ENCODE results near the gene CD8B2. TPM values are rescaled to one million over a fixed set of nuclear protein-coding genes. Genes with fewer than 3 reads are reported as not detected.
"Not testable (repeated sequence)": the region's sequence is repeated elsewhere in the genome, so short reads cannot be mapped to it uniquely, and the experiment has no call there.

CD8B2 gene
- total RNA-seq, result under 1 TPM; 0.28 to 0.40 TPM
- polyA plus RNA-seq (ENCODE audit: insufficient read length in 2 of 2), result under 1 TPM; 0.59 to 0.89 TPM
- long read RNA-seq, donor 1, result 0 reads
- long read RNA-seq, donor 2, result 0 reads
- long read RNA-seq, donor 3, full-length matches to known transcripts, result 1 of 1 reads
- long read RNA-seq, donor 3, partial matches to known transcripts, result 0 of 1 reads
- long read RNA-seq, donor 3, other reads (novel, unspliced or antisense), result 0 of 1 reads
- long read RNA-seq, donor 4, full-length matches to known transcripts, result 1 of 1 reads
- long read RNA-seq, donor 4, partial matches to known transcripts, result 0 of 1 reads
- long read RNA-seq, donor 4, other reads (novel, unspliced or antisense), result 0 of 1 reads

- H3K27ac ChIP-seq (ENCODE audit: low read depth, low read length); H3K4me1 ChIP-seq (ENCODE audit: control insufficient read depth, insufficient read depth, low read length); H3K9me3 ChIP-seq (ENCODE audit: control insufficient read depth, insufficient read depth, low read length); H3K36me3 ChIP-seq (ENCODE audit: control insufficient read depth, insufficient read depth, low read length); DNase-seq (ENCODE audit: low read depth in 4 of 6, low spot score in 6 of 6); H3K4me3 ChIP-seq (ENCODE audit: low read depth, low read length): not testable (repeated sequence)
- peaks cover 14% of the 10 kb centered on the region for H3K27me3 ChIP-seq (ENCODE audit: control insufficient read depth, insufficient read depth, low read length)
- 0% methylated on average over 3 of the region's 39 CpGs for WGBS (ENCODE audit: insufficient coverage)
Measured at GRCh38 chr2:106486551-106487385, at the start of gene CD8B2. Gene CD8B2 (plus strand): TSS chr2:106487364. CDS start chr2:106487427, 63 bp downstream.

DNA sequence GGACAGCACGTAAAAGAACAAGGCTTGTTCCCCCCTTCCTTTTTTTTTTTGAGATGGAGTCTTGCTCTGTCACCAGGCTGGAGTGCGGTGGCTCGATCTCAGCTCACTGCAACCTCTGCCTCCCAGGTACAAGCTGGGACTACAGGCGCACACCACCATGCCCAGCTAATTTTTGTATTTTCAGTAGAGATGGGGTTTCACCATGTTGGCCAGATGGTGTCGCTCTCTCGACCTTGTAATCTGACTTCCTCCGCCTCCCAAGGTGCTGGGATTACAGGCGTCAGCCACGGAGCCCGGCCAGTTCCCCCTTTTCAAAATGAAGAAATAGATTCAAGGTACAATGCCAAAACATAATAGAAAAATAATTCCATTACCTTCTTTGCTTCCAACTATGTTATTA lies 25.3 kb upstream of the CD8B2 start:
- H3K27me3 ChIP-seq (ENCODE audit: control insufficient read depth, insufficient read depth, low read length); H3K4me3 ChIP-seq (ENCODE audit: low read depth, low read length); H3K4me1 ChIP-seq (ENCODE audit: control insufficient read depth, insufficient read depth, low read length); DNase-seq (ENCODE audit: low read depth in 4 of 6, low spot score in 6 of 6); H3K27ac ChIP-seq (ENCODE audit: low read depth, low read length); H3K9me3 ChIP-seq (ENCODE audit: control insufficient read depth, insufficient read depth, low read length); H3K36me3 ChIP-seq (ENCODE audit: control insufficient read depth, insufficient read depth, low read length): not testable (repeated sequence)
- 100% methylated on average over 1 of the region's 10 CpGs for WGBS (ENCODE audit: insufficient coverage)

DNA sequence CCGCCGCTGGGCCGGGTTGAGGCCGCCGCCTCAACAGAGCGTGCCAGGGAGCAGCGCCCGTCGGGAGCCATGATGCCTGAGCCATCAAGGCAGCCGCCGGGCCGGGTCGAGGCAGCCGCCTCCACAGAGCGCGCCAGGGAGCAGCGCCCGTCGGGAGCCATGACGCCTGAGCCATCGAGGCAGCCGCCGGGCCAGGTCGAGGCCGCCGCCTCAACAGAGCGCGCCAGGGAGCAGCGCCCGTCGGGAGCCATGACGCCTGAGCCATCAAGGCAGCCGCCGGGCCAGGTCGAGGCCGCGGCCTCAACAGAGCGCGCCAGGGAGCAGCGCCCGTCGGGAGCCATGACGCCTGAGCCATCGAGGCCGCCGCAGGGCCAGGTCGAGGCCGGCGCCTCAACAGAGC lies 19.6 kb upstream of the CD8B2 start:
- 92% methylated on average over 44 of the region's 49 CpGs for WGBS (ENCODE audit: insufficient coverage)
- H3K4me1 ChIP-seq (ENCODE audit: control insufficient read depth, insufficient read depth, low read length); H3K9me3 ChIP-seq (ENCODE audit: control insufficient read depth, insufficient read depth, low read length); DNase-seq (ENCODE audit: low read depth in 4 of 6, low spot score in 6 of 6); H3K27ac ChIP-seq (ENCODE audit: low read depth, low read length); H3K27me3 ChIP-seq (ENCODE audit: control insufficient read depth, insufficient read depth, low read length); H3K4me3 ChIP-seq (ENCODE audit: low read depth, low read length); H3K36me3 ChIP-seq (ENCODE audit: control insufficient read depth, insufficient read depth, low read length): not testable (repeated sequence)

- H3K4me3 ChIP-seq (ENCODE audit: low read depth, low read length); H3K4me1 ChIP-seq (ENCODE audit: control insufficient read depth, insufficient read depth, low read length); DNase-seq (ENCODE audit: low read depth in 4 of 6, low spot score in 6 of 6); H3K9me3 ChIP-seq (ENCODE audit: control insufficient read depth, insufficient read depth, low read length); H3K36me3 ChIP-seq (ENCODE audit: control insufficient read depth, insufficient read depth, low read length); H3K27me3 ChIP-seq (ENCODE audit: control insufficient read depth, insufficient read depth, low read length); H3K27ac ChIP-seq (ENCODE audit: low read depth, low read length): not testable (repeated sequence)
- WGBS (ENCODE audit: insufficient coverage), result 94% methylated on average over 38 of the region's 45 CpGs
Measured at GRCh38 chr2:106468107-106468506, 19.1 kb upstream of the CD8B2 start, which contains the start of gene RGPD3. Gene RGPD3 (minus strand): TSS chr2:106468413. CDS start chr2:106468288, 125 bp downstream.

DNA sequence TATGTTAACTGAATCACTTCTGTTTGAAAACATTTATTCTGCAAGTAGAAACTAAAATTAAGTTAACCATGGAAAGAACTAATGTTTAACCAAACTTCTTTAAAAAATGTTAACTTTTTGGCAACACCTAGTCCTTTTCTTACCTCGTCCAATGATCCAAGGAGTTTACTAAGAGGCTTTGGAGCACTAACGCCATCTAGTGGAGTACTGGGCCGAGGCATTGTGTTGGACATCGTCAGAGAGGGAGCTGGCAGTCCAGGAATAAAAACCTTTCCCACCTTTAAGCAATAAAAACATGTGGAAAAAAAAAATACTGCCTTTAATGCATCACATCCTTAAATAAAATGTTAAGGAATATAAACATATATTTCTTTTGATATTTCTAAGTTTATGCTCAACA lies 16.5 kb upstream of the CD8B2 start:
- H3K27ac ChIP-seq (ENCODE audit: low read depth, low read length); H3K4me3 ChIP-seq (ENCODE audit: low read depth, low read length); DNase-seq (ENCODE audit: low read depth in 4 of 6, low spot score in 6 of 6); H3K4me1 ChIP-seq (ENCODE audit: control insufficient read depth, insufficient read depth, low read length); H3K9me3 ChIP-seq (ENCODE audit: control insufficient read depth, insufficient read depth, low read length); H3K36me3 ChIP-seq (ENCODE audit: control insufficient read depth, insufficient read depth, low read length); H3K27me3 ChIP-seq (ENCODE audit: control insufficient read depth, insufficient read depth, low read length): not testable (repeated sequence)
- WGBS (ENCODE audit: insufficient coverage), result no CpG with 5 or more reads among the region's 4 CpGs

DNA sequence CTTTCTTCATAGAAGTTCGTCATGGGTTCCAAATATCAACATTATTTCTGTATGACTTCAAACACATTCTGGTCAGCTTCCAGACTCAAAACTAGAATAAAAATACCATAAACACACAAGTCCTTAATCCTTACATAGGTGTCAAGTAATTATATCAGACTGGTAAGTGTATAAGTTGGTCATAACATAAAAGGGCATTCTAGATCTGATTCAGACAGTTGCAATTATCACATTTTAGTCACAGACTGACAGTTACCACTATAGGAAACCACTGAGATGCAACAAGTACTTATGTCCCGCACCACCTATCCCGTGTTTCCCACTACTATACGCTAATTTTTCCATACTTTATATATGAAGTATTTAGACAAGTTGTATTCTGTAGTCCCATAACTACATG lies 9.5 kb upstream of the CD8B2 start:
- H3K4me1 ChIP-seq (ENCODE audit: control insufficient read depth, insufficient read depth, low read length); H3K27ac ChIP-seq (ENCODE audit: low read depth, low read length); DNase-seq (ENCODE audit: low read depth in 4 of 6, low spot score in 6 of 6); H3K27me3 ChIP-seq (ENCODE audit: control insufficient read depth, insufficient read depth, low read length); H3K36me3 ChIP-seq (ENCODE audit: control insufficient read depth, insufficient read depth, low read length); H3K4me3 ChIP-seq (ENCODE audit: low read depth, low read length); H3K9me3 ChIP-seq (ENCODE audit: control insufficient read depth, insufficient read depth, low read length): not testable (repeated sequence)
- no CpG with 5 or more reads among the region's 4 CpGs for WGBS (ENCODE audit: insufficient coverage)

DNA sequence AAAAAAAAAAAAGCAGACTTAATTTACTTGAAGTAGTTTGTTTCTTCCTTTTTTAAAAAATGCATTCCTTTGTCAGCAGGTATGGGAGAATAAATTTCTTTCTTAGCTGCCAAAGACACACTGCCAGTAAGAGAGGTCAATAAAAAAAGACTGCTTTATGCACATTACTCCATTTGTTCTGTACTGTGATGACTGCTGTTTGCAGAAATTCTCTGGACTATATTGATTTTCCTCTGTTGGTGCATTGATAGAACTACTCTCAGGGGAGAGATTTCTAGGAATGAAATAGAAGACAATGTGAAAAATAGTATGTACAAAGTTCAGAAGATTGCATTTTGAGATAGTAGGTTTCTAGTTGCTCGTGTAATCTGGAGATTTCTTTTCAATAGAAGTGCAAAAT lies 7.6 kb upstream of the CD8B2 start:
- peak in 1 of 6 donors; percentile 14 for DNase-seq (ENCODE audit: low read depth in 4 of 6, low spot score in 6 of 6)
- not testable (repeated sequence) for H3K4me1 ChIP-seq (ENCODE audit: control insufficient read depth, insufficient read depth, low read length); H3K27me3 ChIP-seq (ENCODE audit: control insufficient read depth, insufficient read depth, low read length); H3K9me3 ChIP-seq (ENCODE audit: control insufficient read depth, insufficient read depth, low read length); H3K27ac ChIP-seq (ENCODE audit: low read depth, low read length); H3K4me3 ChIP-seq (ENCODE audit: low read depth, low read length); H3K36me3 ChIP-seq (ENCODE audit: control insufficient read depth, insufficient read depth, low read length)
- WGBS (ENCODE audit: insufficient coverage), result no CpG with 5 or more reads among the region's 1 CpG

DNA sequence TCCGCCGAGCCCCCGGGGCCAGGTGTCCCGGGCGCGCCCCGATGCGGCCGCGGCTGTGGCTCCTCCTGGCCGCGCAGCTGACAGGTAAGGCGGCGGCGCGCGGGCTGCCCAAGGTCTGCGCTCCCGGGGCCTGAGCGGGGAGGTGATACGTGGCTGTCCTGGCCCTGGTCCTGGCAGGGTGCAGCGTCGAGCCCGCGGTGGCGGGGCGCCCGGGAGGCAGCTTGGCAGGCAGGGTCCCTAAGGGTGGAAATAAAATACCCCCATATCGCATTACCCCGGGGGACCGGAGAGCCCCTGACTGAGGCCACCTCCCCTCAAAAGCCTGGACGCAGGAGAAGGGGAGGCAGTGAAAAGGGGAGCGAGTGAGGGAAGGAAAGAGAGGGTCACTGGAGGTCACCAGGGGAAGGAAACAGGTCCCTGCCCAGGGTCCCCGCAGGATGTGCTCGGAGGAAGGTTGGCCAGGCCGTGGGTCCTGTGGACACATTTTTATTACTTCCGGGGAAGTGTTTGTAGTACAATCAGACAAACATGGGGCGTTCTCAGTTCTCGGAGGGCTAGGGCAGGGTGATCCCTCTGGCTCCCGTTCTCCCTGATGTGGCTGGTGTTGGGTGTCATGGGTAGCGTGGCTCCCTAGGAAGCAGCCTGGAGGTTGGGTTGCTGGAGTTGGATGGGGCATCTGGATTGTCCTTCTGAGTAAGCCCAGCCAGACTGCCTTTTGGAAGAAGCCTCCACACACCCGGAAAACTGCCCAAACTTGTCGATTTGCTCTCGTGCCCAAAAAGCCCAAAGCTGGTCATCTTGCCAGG lies 425 bp downstream of the CD8B2 start:
- not testable (repeated sequence) for H3K4me1 ChIP-seq (ENCODE audit: control insufficient read depth, insufficient read depth, low read length); H3K27ac ChIP-seq (ENCODE audit: low read depth, low read length); H3K4me3 ChIP-seq (ENCODE audit: low read depth, low read length); H3K36me3 ChIP-seq (ENCODE audit: control insufficient read depth, insufficient read depth, low read length); H3K9me3 ChIP-seq (ENCODE audit: control insufficient read depth, insufficient read depth, low read length); DNase-seq (ENCODE audit: low read depth in 4 of 6, low spot score in 6 of 6)
- peaks cover 14% of the 10 kb centered on the region for H3K27me3 ChIP-seq (ENCODE audit: control insufficient read depth, insufficient read depth, low read length)
- 22% methylated on average over 31 of the region's 44 CpGs for WGBS (ENCODE audit: insufficient coverage)

DNA sequence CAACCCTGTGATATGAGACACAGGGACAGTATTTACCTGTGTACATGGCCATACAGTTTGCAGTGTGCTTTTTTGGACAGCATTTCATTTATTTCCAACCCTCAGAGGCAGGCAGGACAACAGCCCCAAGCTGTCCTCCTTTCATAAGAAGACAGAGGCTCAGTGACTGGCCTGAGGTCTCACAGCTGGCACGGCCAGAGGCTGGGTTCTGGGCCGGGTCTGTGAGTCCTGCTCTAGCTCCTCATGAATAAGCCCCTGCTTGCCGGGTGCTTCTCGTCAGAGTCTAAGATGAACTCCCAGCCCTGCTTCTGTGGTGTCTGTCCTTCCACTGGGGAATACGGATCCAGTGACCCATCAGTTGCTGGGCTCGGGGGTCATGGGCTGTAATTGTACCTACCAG lies 2.5 kb downstream of the CD8B2 start:
- H3K4me1 ChIP-seq (ENCODE audit: control insufficient read depth, insufficient read depth, low read length); H3K36me3 ChIP-seq (ENCODE audit: control insufficient read depth, insufficient read depth, low read length); H3K9me3 ChIP-seq (ENCODE audit: control insufficient read depth, insufficient read depth, low read length); H3K4me3 ChIP-seq (ENCODE audit: low read depth, low read length); DNase-seq (ENCODE audit: low read depth in 4 of 6, low spot score in 6 of 6); H3K27ac ChIP-seq (ENCODE audit: low read depth, low read length): not testable (repeated sequence)
- peaks cover 14% of the 10 kb centered on the region for H3K27me3 ChIP-seq (ENCODE audit: control insufficient read depth, insufficient read depth, low read length)
- 62% methylated on average over 4 of the region's 6 CpGs for WGBS (ENCODE audit: insufficient coverage)

Measured in spinal cord (tissue), 10 donors.